CD4-positive, alpha-beta memory T cell (primary cell): ENCODE data around the gene IGSF9B. TPM values are rescaled to one million over a fixed set of nuclear protein-coding genes. Genes with fewer than 3 reads are reported as not detected.

Source experiments
- CTCF ChIA-PET: fragments of 350-600 bp; sonication (Branson Sonifier 250); formaldehyde crosslinking; loops from one replicate; lab custom pipeline; 2021; ENCODE audit warnings: inconsistent platforms; ENCODE audit not compliant: partially characterized antibody; lab: Charles Lee
- POLR2A ChIA-PET: fragments of 350-600 bp; sonication (Branson Sonifier 250); formaldehyde crosslinking; loops from one replicate; lab custom pipeline; 2021; ENCODE audit not compliant: partially characterized antibody; lab: Charles Lee
- DNase-seq, 5 donors: peaks; one replicate each; pipeline versions ENCODE4 v3.0.0 to v3.0.0-alpha.2; 2020 to 2022; ENCODE audit warnings: mixed read lengths in 1 of 5
- H3K27ac ChIP-seq: one replicate; pipeline ENCODE4 v1.7.0; 2013; ENCODE audit warnings: low read depth, low read length
- H3K27me3 ChIP-seq: 2 replicates; pipeline ENCODE4 v1.7.0; 2013; ENCODE audit warnings: mild to moderate bottlenecking, low read length, moderate library complexity; ENCODE audit not compliant: insufficient read depth
- H3K36me3 ChIP-seq: 2 replicates; pipeline ENCODE4 v1.7.0; 2013; ENCODE audit warnings: mild to moderate bottlenecking, low read length, moderate library complexity; ENCODE audit not compliant: insufficient read depth
- H3K4me1 ChIP-seq: 2 replicates; pipeline ENCODE4 v1.7.0; 2013; ENCODE audit warnings: mild to moderate bottlenecking, low read length, moderate library complexity; ENCODE audit not compliant: insufficient read depth
- H3K4me3 ChIP-seq, 2 donors: one replicate each; pipeline ENCODE4 v1.7.0; 2013; ENCODE audit warnings: low read length in 2 of 2, mild to moderate bottlenecking in 1 of 2
- H3K9me3 ChIP-seq, 2 donors: one replicate each; pipeline ENCODE4 v1.7.0; 2013; ENCODE audit warnings: low read length in 2 of 2, control low read depth in 1 of 2; ENCODE audit not compliant: control insufficient read depth in 1 of 2
- H3K27ac Mint-ChIP-seq, 7 donors: one replicate each; pipeline ENCODE4 v1.8.0; 2020 to 2021; ENCODE audit warnings: mixed read lengths in 7 of 7, mild to moderate bottlenecking in 6 of 7, inconsistent platforms in 3 of 7, moderate library complexity in 3 of 7
- H3K27me3 Mint-ChIP-seq, 2 donors: one replicate each; pipeline ENCODE4 v1.8.0; 2020 to 2021; ENCODE audit warnings: mixed read lengths in 2 of 2
- H3K36me3 Mint-ChIP-seq, 2 donors: one replicate each; pipeline ENCODE4 v1.8.0; 2020 to 2021; ENCODE audit warnings: mixed read lengths in 2 of 2, inconsistent platforms in 1 of 2, mild to moderate bottlenecking in 1 of 2
- H3K4me1 Mint-ChIP-seq, 4 donors: one replicate each; pipeline ENCODE4 v1.8.0; 2020 to 2021; ENCODE audit warnings: mixed read lengths in 4 of 4, mild to moderate bottlenecking in 1 of 4
- H3K4me3 Mint-ChIP-seq, 8 donors: one replicate each; pipeline ENCODE4 v1.8.0; 2020 to 2021; ENCODE audit warnings: mixed read lengths in 8 of 8, mild to moderate bottlenecking in 7 of 8, moderate library complexity in 6 of 8, inconsistent platforms in 3 of 8
- H3K9me3 Mint-ChIP-seq, 8 donors: one replicate each; pipeline ENCODE4 v1.8.0; 2020 to 2021; ENCODE audit warnings: mixed read lengths in 8 of 8, mild to moderate bottlenecking in 5 of 8, inconsistent platforms in 3 of 8, moderate library complexity in 1 of 8
- intact Hi-C: fragments of 100-400 bp; cut with micrococcal nuclease; formaldehyde crosslinking; loops from one replicate; pipeline ENCODE4 v1.15.1; 2023
- polyA plus RNA-seq, 2 donors: library from polyadenylated mRNA; unstranded; fragments of 300-500 nt; fragmentation: Illumina TruSeq; gene quantifications; one replicate each; pipeline ENCODE4 v1.2.3, GENCODE V29; 2021
- total RNA-seq, 2 experiments: library from RNA; stranded (reverse); gene quantifications; one replicate each; pipeline ENCODE4 v1.2.3, GENCODE V29; 2021

IGSF9B gene
- total and polyA plus RNA-seq, 4 experiments from 2014 or later: 0.59 to 38.6 (median 19.3) TPM

DNA sequence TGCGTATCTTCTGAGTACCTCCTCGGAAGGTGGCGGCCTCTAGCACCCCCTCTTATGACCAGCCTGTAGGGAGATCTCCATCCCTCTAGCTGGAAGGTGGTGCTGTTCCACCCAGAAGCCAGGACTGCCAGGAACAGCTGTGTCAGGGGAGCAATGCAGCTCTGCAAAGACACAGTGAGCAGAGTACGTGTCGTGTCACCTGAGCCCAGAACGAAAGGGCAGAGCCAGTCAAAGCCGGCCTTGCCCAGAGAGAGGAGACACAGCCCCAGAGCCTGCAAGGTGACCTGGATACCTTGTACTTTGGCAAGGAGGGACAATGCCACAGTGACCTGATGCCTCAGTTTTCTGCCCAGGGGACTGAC, 18.7 kb upstream of the IGSF9B start:
- no peak for DNase-seq
- intact Hi-C loops: no loop called here
- CTCF ChIA-PET: no interaction called here
- Mint-ChIP-seq H3K4me3 (no peak overlapping the region), H3K9me3 (no peaks in the 10 kb centered on the region), H3K36me3 (no peaks in the 10 kb centered on the region), H3K27me3 (peaks cover 16 to 25% of the 10 kb centered on the region in 2 donors), H3K27ac (no peak overlapping the region), H3K4me1 (peaks cover 0 to 2% (median 0%) of the 10 kb centered on the region in 4 donors)
- POLR2A ChIA-PET: no interaction called here
- Histone ChIP-seq H3K27me3 (no peaks in the 10 kb centered on the region), H3K27ac (no peak overlapping the region), H3K9me3 (no peaks in the 10 kb centered on the region), H3K36me3 (no peaks in the 10 kb centered on the region), H3K4me1 (no peaks in the 10 kb centered on the region), H3K4me3 (no peak overlapping the region)

DNA sequence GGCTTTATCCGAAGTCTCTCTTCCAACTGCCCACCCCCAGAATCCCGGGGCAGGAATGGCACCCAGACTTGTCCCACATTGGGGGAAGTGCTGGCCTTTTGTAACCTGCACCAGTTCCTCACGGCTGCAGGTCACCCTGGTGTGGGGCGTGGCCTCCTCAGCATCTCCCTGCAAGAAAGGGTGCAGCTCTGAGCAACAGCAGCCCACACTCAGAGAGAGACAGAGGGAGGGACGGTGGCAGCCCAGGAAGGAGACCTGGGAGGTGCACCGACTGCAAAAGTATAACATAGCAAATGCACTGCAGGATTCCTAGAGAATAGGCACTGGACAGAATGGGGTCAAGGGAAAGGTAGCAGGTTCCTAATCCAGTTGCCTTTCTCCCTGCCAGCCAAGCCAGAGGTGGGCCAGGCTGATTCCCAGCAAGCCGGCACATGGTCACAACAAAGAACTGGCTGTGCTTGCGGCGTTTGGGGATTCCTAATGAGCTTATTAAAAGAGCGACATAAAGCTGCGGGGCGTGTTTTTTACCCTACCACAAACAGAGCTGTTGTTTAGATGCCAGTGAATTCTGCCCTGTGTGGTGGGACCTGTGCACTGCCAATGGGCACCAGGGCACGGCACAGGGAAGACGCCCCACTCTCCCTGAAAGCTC, 18.2 kb upstream of the IGSF9B start:
- H3K27ac ChIP-seq: no peak overlapping the region
- Mint-ChIP-seq H3K4me3 (no peak overlapping the region), H3K27ac (no peak overlapping the region), H3K27me3 (peaks cover 16 to 25% of the 10 kb centered on the region in 2 donors), H3K4me1 (peaks cover 0 to 2% (median 0%) of the 10 kb centered on the region in 4 donors), H3K9me3 (no peaks in the 10 kb centered on the region), H3K36me3 (no peaks in the 10 kb centered on the region)
- no peaks in the 10 kb centered on the region for H3K27me3 ChIP-seq
- intact Hi-C loops: no loop called here
- CTCF ChIA-PET: interaction anchor here (0.6 kb wide), 1 partner anchor 47 kb away, joined by 3 read pairs; no protein-coding TSS in a partner anchor
- POLR2A ChIA-PET: no interaction called here
- no peaks in the 10 kb centered on the region for H3K4me1 ChIP-seq
- no peak overlapping the region for H3K4me3 ChIP-seq
- H3K36me3 ChIP-seq: no peaks in the 10 kb centered on the region
- no peak for DNase-seq
- no peaks in the 10 kb centered on the region for H3K9me3 ChIP-seq

- H3K9me3 ChIP-seq: no peaks in the 10 kb centered on the region
- H3K36me3 ChIP-seq: no peaks in the 10 kb centered on the region
- Mint-ChIP-seq H3K4me3 (no peak overlapping the region), H3K4me1 (peaks cover 4 to 13% (median 11%) of the 10 kb centered on the region in 4 donors), H3K27ac (no peak overlapping the region), H3K36me3 (peaks cover 0 to 1% of the 10 kb centered on the region in 2 donors), H3K27me3 (peaks cover 14 to 29% of the 10 kb centered on the region in 2 donors), H3K9me3 (no peaks in the 10 kb centered on the region)
- H3K4me1 ChIP-seq: peaks cover 8% of the 10 kb centered on the region
- no peaks in the 10 kb centered on the region for H3K27me3 ChIP-seq
- DNase-seq: no peak
- no peak overlapping the region for H3K27ac ChIP-seq
- POLR2A ChIA-PET: no interaction called here
- no peak overlapping the region for H3K4me3 ChIP-seq
- intact Hi-C loops: no loop called here
- CTCF ChIA-PET: interaction anchor here (1.0 kb wide), 1 partner anchor 25 kb away, joined by 4 read pairs; no protein-coding TSS in a partner anchor
Measured at GRCh38 chr11:133971881-133972280, 15.1 kb upstream of the IGSF9B start.

DNA sequence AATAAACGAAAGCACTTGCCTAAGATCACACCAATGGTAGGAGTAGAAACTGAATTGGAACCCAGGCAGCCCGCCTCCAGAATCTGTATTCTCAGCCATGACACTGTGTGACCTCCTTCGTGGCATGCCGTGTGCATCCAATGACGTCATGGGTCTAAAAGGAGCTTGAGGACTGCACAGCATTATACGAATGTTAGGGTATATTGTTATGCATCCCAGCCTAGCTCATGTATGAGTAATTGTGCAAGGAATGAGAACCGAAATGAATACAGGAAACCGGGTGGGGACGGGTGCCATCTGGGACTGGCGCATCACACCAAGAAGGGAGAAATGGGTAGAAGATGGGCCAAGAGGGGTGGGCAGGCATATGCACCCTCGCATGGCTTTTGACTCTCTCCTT, 12.3 kb upstream of the IGSF9B start:
- POLR2A ChIA-PET: no interaction called here
- no peaks in the 10 kb centered on the region for H3K27me3 ChIP-seq
- peak overlapping the region in 1 of 7 donors; percentile 26 for H3K27ac Mint-ChIP-seq
- H3K4me1 Mint-ChIP-seq: peaks cover 6 to 13% (median 11%) of the 10 kb centered on the region in 4 donors
- H3K9me3 ChIP-seq: no peaks in the 10 kb centered on the region
- DNase-seq: no peak
- peaks cover 13 to 24% of the 10 kb centered on the region in 2 donors for H3K27me3 Mint-ChIP-seq
- no peaks in the 10 kb centered on the region for H3K9me3 Mint-ChIP-seq
- CTCF ChIA-PET: interaction anchor here (1.0 kb wide), 1 partner anchor 21 kb away, joined by 3 read pairs; no protein-coding TSS in a partner anchor
- peaks cover 0 to 1% of the 10 kb centered on the region in 2 donors for H3K36me3 Mint-ChIP-seq
- no peaks in the 10 kb centered on the region for H3K36me3 ChIP-seq
- H3K4me3 ChIP-seq: no peak overlapping the region
- H3K4me1 ChIP-seq: peaks cover 8% of the 10 kb centered on the region
- H3K4me3 Mint-ChIP-seq: no peak overlapping the region
- no peak overlapping the region for H3K27ac ChIP-seq
- intact Hi-C loops: no loop called here

DNA sequence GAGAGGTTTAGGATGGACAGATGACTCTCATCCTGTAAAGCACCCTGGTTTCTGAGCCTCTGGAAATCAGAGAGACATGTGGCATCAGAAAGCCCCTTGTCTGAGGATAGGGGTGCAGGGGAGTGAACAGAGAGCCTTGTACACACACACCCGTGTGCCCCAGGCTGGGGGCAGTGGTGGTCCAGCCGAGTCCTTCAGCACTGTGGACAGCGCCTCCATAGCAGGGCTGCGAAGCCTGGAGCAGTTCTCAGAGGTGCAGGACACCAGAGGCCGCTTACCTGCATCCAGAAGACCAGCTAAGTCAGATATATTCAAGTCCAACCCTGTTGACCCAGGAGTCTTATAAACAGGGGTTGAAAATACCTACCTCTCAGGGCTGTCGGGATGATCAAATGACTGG, 11.5 kb upstream of the IGSF9B start:
- Mint-ChIP-seq H3K27ac (peak overlapping the region in 1 of 7 donors; percentile 3), H3K4me1 (peaks cover 6 to 13% (median 11%) of the 10 kb centered on the region in 4 donors), H3K9me3 (no peaks in the 10 kb centered on the region), H3K27me3 (peaks cover 8 to 20% of the 10 kb centered on the region in 2 donors), H3K36me3 (peaks cover 0 to 1% of the 10 kb centered on the region in 2 donors), H3K4me3 (peak overlapping the region in 4 of 8 donors; percentile 26 to 98 (median 92))
- ChIA-PET CTCF (no interaction called here), POLR2A (no interaction called here)
- DNase-seq: no peak
- no peak overlapping the region for H3K4me3 ChIP-seq
- peaks cover 8% of the 10 kb centered on the region for H3K4me1 ChIP-seq
- intact Hi-C loops: no loop called here
- H3K27me3 ChIP-seq: no peaks in the 10 kb centered on the region
- no peaks in the 10 kb centered on the region for H3K9me3 ChIP-seq
- no peaks in the 10 kb centered on the region for H3K36me3 ChIP-seq
- H3K27ac ChIP-seq: no peak overlapping the region

DNA sequence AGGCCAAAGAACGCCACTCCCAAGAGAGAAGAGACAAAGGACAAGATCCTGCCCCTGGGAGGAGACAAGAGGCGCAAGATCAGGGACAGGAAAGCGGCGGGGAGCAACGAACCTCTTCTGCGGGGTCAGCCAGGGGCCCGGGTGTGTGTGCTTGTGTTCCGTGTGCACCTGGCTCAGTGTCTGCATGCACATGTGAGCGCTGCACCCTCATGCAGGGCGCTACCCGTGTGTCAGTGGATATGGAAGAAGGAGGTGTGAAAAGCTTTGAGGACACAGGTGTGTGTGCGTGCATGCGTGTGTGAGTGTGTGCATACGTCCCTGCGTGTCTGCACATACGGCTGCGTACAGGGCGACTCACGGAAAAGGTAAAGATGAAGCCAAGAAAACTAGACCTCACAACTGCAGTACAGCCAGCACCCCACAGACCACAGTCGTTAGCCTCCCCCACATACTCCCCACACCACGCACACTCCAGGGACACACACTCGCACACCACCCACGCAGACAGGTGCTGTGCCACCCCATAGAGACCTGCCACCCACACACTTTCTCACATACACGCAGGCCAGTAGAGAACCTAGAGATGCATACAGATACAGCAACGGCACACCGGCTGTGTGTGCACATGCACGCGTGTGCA, 11.0 kb upstream of the IGSF9B start:
- Mint-ChIP-seq H3K4me1 (peaks cover 6 to 13% (median 11%) of the 10 kb centered on the region in 4 donors), H3K27ac (peak overlapping the region in 6 of 7 donors; percentile 3 to 95 (median 78))
- intact Hi-C loops: loop anchor here (1.0 kb wide), 2 partner anchors 10 to 20 kb away; no protein-coding TSS in a partner anchor

More for the DNA sequence above, 11.0 kb upstream of the IGSF9B start:
- Histone ChIP-seq H3K4me1 (peaks cover 8% of the 10 kb centered on the region), H3K4me3 (peak overlapping the region; percentile 52 to 62), H3K27ac (no peak overlapping the region), H3K27me3 (no peaks in the 10 kb centered on the region), H3K9me3 (no peaks in the 10 kb centered on the region), H3K36me3 (no peaks in the 10 kb centered on the region)
- POLR2A ChIA-PET: no interaction called here
- CTCF ChIA-PET: interaction anchor here (1.6 kb wide), 1 partner anchor 20 kb away, joined by 3 read pairs; no protein-coding TSS in a partner anchor
- Mint-ChIP-seq H3K4me3 (peak overlapping the region; percentile 84 to 98 (median 93)), H3K27me3 (peaks cover 7 to 14% of the 10 kb centered on the region in 2 donors), H3K36me3 (peaks cover 0 to 1% of the 10 kb centered on the region in 2 donors), H3K9me3 (no peaks in the 10 kb centered on the region)
- DNase-seq: no peak
